DMS53 treated with DMSO at 0.1 percent for 48 hours (cell line): ENCODE results near the gene LIN37.
"Not testable (repeated sequence)": the region's sequence is repeated elsewhere in the genome, so short reads cannot be mapped to it uniquely, and the experiment has no call there.

Source experiments
- DNase-seq: peaks from one replicate; lab custom pipeline; 2025; ENCODE audit not compliant: unreplicated experiment; lab: John Stamatoyannopoulos, UW

The LIN37 gene

GRCh38 chr19:35719402-35720162, 28.8 kb upstream of the LIN37 start:
- no peak for DNase-seq

- DNase-seq, result no peak
Measured at GRCh38 chr19:35720163-35720524, 28.2 kb upstream of the LIN37 start.

- no peak for DNase-seq
Measured at GRCh38 chr19:35720648-35721047, 27.7 kb upstream of the LIN37 start.

DNA sequence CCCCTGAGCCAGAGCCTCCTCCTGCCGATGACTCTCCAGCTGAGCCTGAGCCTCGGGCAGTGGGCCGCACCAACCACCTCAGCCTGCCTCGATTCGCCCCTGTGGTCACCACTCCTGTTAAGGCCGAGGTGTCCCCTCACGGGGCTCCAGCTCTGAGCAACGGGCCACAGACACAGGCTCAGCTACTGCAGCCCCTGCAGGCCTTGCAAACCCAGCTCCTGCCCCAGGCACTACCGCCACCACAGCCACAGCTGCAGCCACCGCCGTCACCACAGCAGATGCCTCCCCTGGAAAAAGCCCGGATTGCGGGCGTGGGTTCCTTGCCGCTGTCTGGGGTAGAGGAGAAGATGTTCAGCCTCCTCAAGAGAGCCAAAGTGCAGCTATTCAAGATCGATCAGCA, 27.0 kb upstream of the LIN37 start:
- DNase-seq, result no peak

GRCh38 chr19:35722461-35722860, 25.9 kb upstream of the LIN37 start:
- no peak for DNase-seq

GRCh38 chr19:35722897-35723296, 25.5 kb upstream of the LIN37 start:
- no peak for DNase-seq

- DNase-seq, result no peak
Measured at GRCh38 chr19:35723671-35724070, 24.7 kb upstream of the LIN37 start.

- not testable (repeated sequence) for DNase-seq
Measured at GRCh38 chr19:35724132-35724531, 24.2 kb upstream of the LIN37 start.

- DNase-seq, result no peak
Measured at GRCh38 chr19:35724560-35724959, 23.8 kb upstream of the LIN37 start.

DNA sequence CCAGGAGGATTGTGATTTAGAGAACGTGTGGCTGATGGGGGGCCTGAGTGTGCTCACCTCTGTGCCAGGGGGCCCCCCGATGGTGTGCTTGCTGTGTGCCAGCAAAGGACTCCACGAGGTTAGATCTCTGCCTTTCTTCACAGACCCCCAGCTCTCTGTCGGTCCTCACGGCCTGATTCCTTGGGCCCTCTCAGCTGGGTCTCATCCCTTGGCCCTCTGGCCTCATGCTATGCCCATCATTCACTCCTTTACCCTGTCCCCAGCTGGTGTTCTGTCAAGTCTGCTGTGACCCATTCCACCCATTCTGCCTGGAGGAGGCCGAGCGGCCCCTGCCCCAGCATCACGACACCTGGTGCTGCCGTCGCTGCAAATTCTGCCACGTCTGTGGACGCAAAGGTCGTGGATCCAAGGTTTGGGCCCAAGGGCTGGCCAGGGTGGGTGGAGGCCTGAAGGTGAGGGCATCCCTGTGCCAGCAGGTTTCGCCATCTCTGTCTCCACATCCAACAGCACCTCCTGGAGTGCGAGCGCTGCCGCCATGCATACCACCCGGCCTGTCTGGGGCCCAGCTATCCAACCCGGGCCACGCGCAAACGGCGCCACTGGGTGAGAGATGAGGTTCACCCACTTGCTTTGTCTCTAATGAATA, 23.0 kb upstream of the LIN37 start:
- no peak for DNase-seq

DNA sequence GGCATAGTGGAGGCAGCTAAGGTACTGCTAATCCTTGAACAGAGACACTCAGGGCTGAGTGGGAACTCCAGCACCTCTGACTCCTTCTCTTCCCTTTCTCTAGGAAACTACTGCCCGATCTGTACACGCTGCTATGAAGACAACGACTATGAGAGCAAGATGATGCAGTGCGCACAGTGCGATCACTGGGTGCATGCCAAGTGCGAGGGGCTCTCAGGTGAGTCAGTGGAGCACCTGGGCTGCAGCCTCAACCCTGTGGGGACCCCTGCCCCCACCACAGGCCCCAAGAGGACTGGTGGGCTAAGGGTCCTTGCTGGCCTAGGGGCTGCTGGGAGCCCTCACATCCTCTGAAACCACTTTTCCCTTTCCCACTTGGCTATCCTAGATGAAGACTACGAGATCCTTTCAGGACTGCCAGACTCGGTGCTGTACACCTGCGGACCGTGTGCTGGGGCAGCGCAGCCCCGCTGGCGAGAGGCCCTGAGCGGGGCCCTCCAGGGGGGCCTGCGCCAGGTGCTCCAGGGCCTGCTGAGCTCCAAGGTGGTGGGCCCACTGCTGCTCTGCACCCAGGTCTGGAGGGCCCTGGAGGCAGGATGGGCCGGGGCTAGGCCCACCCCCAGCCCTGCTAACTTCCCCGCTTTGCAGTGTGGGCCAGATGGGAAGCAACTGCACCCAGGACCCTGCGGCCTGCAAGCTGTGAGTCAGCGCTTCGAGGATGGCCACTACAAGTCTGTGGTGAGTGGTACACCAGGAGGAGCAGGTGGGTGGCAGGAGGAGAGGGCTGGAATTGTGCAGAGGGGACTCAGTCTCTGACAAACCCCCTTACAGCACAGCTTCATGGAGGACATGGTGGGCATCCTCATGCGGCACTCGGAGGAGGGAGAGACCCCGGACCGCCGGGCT, 21.1 kb upstream of the LIN37 start:
- no peak for DNase-seq

DNA sequence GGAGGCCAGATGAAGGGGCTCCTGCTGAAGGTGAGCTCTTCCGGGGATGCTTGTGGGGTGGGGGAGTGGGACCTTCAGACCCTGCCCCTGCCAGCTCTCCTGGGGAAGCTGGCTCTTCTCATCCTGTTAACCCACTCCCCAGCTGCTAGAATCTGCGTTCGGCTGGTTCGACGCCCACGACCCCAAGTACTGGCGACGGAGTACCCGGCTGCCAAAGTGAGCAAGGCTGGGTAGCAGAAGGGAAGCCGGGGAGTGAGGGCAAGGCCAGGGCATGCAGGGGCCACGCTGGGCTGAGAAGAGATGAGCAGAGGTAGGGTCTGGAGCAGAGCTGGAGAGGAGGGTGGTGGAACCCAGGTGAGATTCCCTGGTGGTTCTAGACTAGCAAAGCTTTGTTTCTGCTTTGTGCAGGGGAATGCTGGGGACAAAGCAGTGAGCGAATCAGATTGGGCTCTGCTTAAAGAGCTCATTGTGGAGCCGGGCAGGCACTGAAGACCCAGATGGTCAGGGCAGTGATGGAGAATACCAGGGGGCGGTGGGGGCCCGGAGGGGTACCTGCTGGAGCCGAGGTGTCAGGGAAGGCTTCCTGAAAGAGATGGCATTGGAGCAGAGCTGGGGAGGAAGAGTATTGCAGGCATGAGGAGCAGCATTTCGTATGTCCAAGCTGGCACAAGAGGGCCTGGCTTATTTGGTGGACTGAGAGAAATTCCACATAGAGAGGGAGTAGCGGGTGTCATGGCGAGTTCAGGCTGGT, 20.2 kb upstream of the LIN37 start:
- no peak for DNase-seq

- DNase-seq, result no peak
Measured at GRCh38 chr19:35729021-35729420, 19.4 kb upstream of the LIN37 start.

GRCh38 chr19:35729763-35730162, 18.6 kb upstream of the LIN37 start:
- no peak for DNase-seq

- no peak for DNase-seq
Measured at GRCh38 chr19:35730326-35730725, 18.1 kb upstream of the LIN37 start.

DNA sequence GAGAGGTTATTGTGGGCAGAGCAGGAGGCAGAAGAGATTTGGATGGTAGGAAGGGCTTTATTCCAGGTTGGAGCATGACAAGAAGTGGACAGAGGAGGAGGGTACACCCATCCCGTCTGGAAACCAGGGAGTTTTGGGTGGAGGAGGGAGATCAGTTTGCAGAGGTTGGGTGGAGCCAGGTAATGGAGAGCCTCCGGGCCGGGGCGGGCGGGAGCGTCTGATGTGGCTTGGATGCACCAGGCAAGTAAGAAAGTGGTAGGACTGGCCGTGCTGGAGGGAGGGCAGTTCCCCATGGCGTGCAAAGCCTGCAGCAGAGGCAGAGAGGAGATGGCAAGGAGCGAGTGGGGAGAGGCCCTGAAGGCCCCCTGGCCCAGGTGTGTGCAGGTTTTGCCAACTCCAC, 17.0 kb upstream of the LIN37 start:
- DNase-seq, result no peak

- no peak for DNase-seq
Measured at GRCh38 chr19:35731779-35732405, 16.5 kb upstream of the LIN37 start.

- DNase-seq, result no peak
Measured at GRCh38 chr19:35732540-35733179, 15.7 kb upstream of the LIN37 start.

GRCh38 chr19:35733180-35734125, 14.9 kb upstream of the LIN37 start:
- no peak for DNase-seq
